ENCODE measurements around the gene SPRR2G.
"Not testable (repeated sequence)": the region's sequence is repeated elsewhere in the genome, so short reads cannot be mapped to it uniquely, and the experiment has no call there.

Gene SPRR2G

GRCh38 chr1:153150846-153151245 is at the start of gene SPRR2G:
Gene SPRR2G, minus strand, starts transcription at chr1:153150890. Its CDS starts 780 bp downstream, at chr1:153150110.
- DNase-seq (ENCODE audit: low read depth in 3 of 3), result no peak

- no peak for DNase-seq (ENCODE audit: low read depth in 3 of 3)
Observed at GRCh38 chr1:153195216-153195615, 44.5 kb upstream of the SPRR2G start.

- no peak for DNase-seq (ENCODE audit: low read depth in 3 of 3)
Observed at GRCh38 chr1:153194331-153195050, 43.8 kb upstream of the SPRR2G start.

GRCh38 chr1:153192697-153193096 is 42.0 kb upstream of the SPRR2G start:
- DNase-seq (ENCODE audit: low read depth in 3 of 3), result no peak

- DNase-seq (ENCODE audit: low read depth in 3 of 3), result no peak
Observed at GRCh38 chr1:153190373-153190772, 39.7 kb upstream of the SPRR2G start.

- not testable (repeated sequence) for DNase-seq (ENCODE audit: low read depth in 3 of 3)
Observed at GRCh38 chr1:153188301-153188700, 37.6 kb upstream of the SPRR2G start.

- no peak for DNase-seq (ENCODE audit: low read depth in 3 of 3)
Observed at GRCh38 chr1:153180556-153180955, 29.9 kb upstream of the SPRR2G start.

GRCh38 chr1:153178922-153179321 is 28.2 kb upstream of the SPRR2G start:
- DNase-seq (ENCODE audit: low read depth in 3 of 3), result no peak

- no peak for DNase-seq (ENCODE audit: low read depth in 3 of 3)
Observed at GRCh38 chr1:153174624-153175023, 23.9 kb upstream of the SPRR2G start.

GRCh38 chr1:153168686-153169085 is 18.0 kb upstream of the SPRR2G start:
- DNase-seq (ENCODE audit: low read depth in 3 of 3), result no peak

GRCh38 chr1:153155541-153155940 is 4.9 kb upstream of the SPRR2G start:
- DNase-seq (ENCODE audit: low read depth in 3 of 3), result no peak

GRCh38 chr1:153152481-153152880 is 1.8 kb upstream of the SPRR2G start:
- no peak for DNase-seq (ENCODE audit: low read depth in 3 of 3)

GRCh38 chr1:153141377-153141776 is 9.3 kb downstream of the SPRR2G start:
- DNase-seq (ENCODE audit: low read depth in 3 of 3), result no peak

GRCh38 chr1:153140484-153140883 is 10.2 kb downstream of the SPRR2G start:
- no peak for DNase-seq (ENCODE audit: low read depth in 3 of 3)

- DNase-seq (ENCODE audit: low read depth in 3 of 3), result no peak
Observed at GRCh38 chr1:153133743-153134142, 16.9 kb downstream of the SPRR2G start.

GRCh38 chr1:153133267-153133666 is 17.4 kb downstream of the SPRR2G start:
- DNase-seq (ENCODE audit: low read depth in 3 of 3), result no peak

GRCh38 chr1:153128688-153129087 is 22.0 kb downstream of the SPRR2G start:
- DNase-seq (ENCODE audit: low read depth in 3 of 3), result not testable (repeated sequence)

- no peak for DNase-seq (ENCODE audit: low read depth in 3 of 3)
Observed at GRCh38 chr1:153127296-153127695, 23.4 kb downstream of the SPRR2G start.

GRCh38 chr1:153125536-153125935 is 25.2 kb downstream of the SPRR2G start:
- DNase-seq (ENCODE audit: low read depth in 3 of 3), result no peak

GRCh38 chr1:153123793-153124192 is 26.9 kb downstream of the SPRR2G start:
- DNase-seq (ENCODE audit: low read depth in 3 of 3), result not testable (repeated sequence)

GRCh38 chr1:153122831-153123421 is 27.8 kb downstream of the SPRR2G start:
- no peak for DNase-seq (ENCODE audit: low read depth in 3 of 3)

- no peak for DNase-seq (ENCODE audit: low read depth in 3 of 3)
Observed at GRCh38 chr1:153120945-153121344, 29.7 kb downstream of the SPRR2G start.

- DNase-seq (ENCODE audit: low read depth in 3 of 3), result no peak
Observed at GRCh38 chr1:153119491-153119971, 31.2 kb downstream of the SPRR2G start.

Measured in stimulated activated CD4-positive, alpha-beta T cell treated with anti-CD3 and anti-CD28 coated beads, TNF-alpha, amount 100 ng/mL, for 4 hours (primary cell).